IMR-90 (cell line): ENCODE results near the gene RNF40.

Experiments
- BHLHE40 ChIP-seq: fragments of 150-350 bp; IDR thresholded peaks from 2 replicates; pipeline ENCODE4 v1.6.1; 2016; ENCODE audit warnings: mild to moderate bottlenecking, low read depth, low read length
- CEBPB ChIP-seq: IDR thresholded peaks from 2 replicates; pipeline ENCODE4 v1.6.1; 2012; ENCODE audit warnings: low read depth, low read length, improper control_type of control experiment
- CHD1 ChIP-seq: IDR thresholded peaks from 2 replicates; pipeline ENCODE4 v1.6.1; 2012; ENCODE audit warnings: low read depth, low read length, improper control_type of control experiment
- ELK1 ChIP-seq: fragments of 150-350 bp; IDR thresholded peaks from 2 replicates; pipeline ENCODE4 v1.6.1; 2016; ENCODE audit warnings: low read depth, mild to moderate bottlenecking, low read length, moderate library complexity, borderline replicate concordance
- FOS ChIP-seq: fragments of 150-350 bp; IDR thresholded peaks from 2 replicates; pipeline ENCODE4 v1.6.1; 2016; ENCODE audit warnings: low read depth, low read length
- MAFK ChIP-seq: IDR thresholded peaks from 2 replicates; pipeline ENCODE4 v1.6.1; 2012; ENCODE audit warnings: low read depth, low read length, improper control_type of control experiment
- MAZ ChIP-seq: IDR thresholded peaks from 2 replicates; pipeline ENCODE4 v1.6.1; 2012; ENCODE audit warnings: low read depth, mild to moderate bottlenecking, low read length, improper control_type of control experiment, moderate library complexity, borderline replicate concordance
- MXI1 ChIP-seq: IDR thresholded peaks from 2 replicates; pipeline ENCODE4 v1.6.1; 2012; ENCODE audit warnings: low read depth, mild to moderate bottlenecking, low read length, moderate library complexity, borderline replicate concordance
- POLR2A ChIP-seq: IDR thresholded peaks from 2 replicates; pipeline ENCODE4 v1.6.1; 2012; ENCODE audit warnings: mild to moderate bottlenecking, low read depth, low read length
- RAD21 ChIP-seq: IDR thresholded peaks from 2 replicates; pipeline ENCODE4 v1.6.1; 2012; ENCODE audit warnings: low read length, improper control_type of control experiment
- RFX5 ChIP-seq: IDR thresholded peaks from 2 replicates; pipeline ENCODE4 v1.8.0; 2012; ENCODE audit warnings: low read depth, mild to moderate bottlenecking, low read length, moderate library complexity
- SMC3 ChIP-seq: fragments of 150-350 bp; IDR thresholded peaks from 2 replicates; pipeline ENCODE4 v1.6.1; 2016; ENCODE audit warnings: low read depth, mild to moderate bottlenecking, antibody characterized with exemption, low read length, moderate library complexity
- TF ChIP-seq, protein P1 (sequence below): conservative IDR thresholded peaks from 2 replicates; pipeline ENCODE4 v1.5.1; 2012; ENCODE audit warnings: mild to moderate bottlenecking, low read depth, low read length, improper control_type of control experiment
- TF ChIP-seq, protein P2 (sequence below): fragments of 150-350 bp; IDR thresholded peaks from 2 replicates; pipeline ENCODE4 v1.6.1; 2017; ENCODE audit warnings: mild to moderate bottlenecking, antibody characterized with exemption, low read length, low read depth

GRCh38 chr16:30747799-30748633 is 14.1 kb upstream of the RNF40 start, which contains the start of gene PHKG2:
- TF ChIP-seq SMC3 (no peak), MAZ (peak; percentile 57; the same call in 1 of the 2 replicates), POLR2A (peak; percentile 66), CHD1 (no peak), CEBPB (no peak), RFX5 (no peak), MXI1 (peak; percentile 76), FOS (no peak), ELK1 (peak; percentile 6; the same call in 1 of the 2 replicates), MAFK (no peak), BHLHE40 (peak; percentile 93), RAD21 (no peak)
- TF ChIP-seq, protein P1, sequence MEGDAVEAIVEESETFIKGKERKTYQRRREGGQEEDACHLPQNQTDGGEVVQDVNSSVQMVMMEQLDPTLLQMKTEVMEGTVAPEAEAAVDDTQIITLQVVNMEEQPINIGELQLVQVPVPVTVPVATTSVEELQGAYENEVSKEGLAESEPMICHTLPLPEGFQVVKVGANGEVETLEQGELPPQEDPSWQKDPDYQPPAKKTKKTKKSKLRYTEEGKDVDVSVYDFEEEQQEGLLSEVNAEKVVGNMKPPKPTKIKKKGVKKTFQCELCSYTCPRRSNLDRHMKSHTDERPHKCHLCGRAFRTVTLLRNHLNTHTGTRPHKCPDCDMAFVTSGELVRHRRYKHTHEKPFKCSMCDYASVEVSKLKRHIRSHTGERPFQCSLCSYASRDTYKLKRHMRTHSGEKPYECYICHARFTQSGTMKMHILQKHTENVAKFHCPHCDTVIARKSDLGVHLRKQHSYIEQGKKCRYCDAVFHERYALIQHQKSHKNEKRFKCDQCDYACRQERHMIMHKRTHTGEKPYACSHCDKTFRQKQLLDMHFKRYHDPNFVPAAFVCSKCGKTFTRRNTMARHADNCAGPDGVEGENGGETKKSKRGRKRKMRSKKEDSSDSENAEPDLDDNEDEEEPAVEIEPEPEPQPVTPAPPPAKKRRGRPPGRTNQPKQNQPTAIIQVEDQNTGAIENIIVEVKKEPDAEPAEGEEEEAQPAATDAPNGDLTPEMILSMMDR, result no peak
- TF ChIP-seq, protein P2, sequence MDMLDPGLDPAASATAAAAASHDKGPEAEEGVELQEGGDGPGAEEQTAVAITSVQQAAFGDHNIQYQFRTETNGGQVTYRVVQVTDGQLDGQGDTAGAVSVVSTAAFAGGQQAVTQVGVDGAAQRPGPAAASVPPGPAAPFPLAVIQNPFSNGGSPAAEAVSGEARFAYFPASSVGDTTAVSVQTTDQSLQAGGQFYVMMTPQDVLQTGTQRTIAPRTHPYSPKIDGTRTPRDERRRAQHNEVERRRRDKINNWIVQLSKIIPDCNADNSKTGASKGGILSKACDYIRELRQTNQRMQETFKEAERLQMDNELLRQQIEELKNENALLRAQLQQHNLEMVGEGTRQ, result peak; percentile 97
